WTC11 (cell line): ENCODE data around the gene SLC9A9. TPM values are rescaled to one million over a fixed set of nuclear protein-coding genes. Genes with fewer than 3 reads are reported as not detected.

Source experiments
- ATAC-seq: fragments of 200-7000 bp; cut with Tn5 transposase; 2 replicates; pipeline ENCODE4 v1.10.0; 2021; ENCODE audit warnings: mild to moderate bottlenecking, moderate library complexity
- CTCF ChIA-PET: fragments of 300-600 bp; sonication (Branson Sonifier 250); formaldehyde crosslinking; loops from one replicate; lab custom pipeline; 2021; ENCODE audit warnings: antibody characterized with exemption; lab: Charles Lee
- POLR2A ChIA-PET: fragments of 350-600 bp; sonication (Branson Sonifier 250); formaldehyde crosslinking; loops from one replicate; lab custom pipeline; 2021; ENCODE audit warnings: antibody characterized with exemption; lab: Charles Lee
- DNase-seq: peaks from one replicate; pipeline ENCODE4 v3.0.0; 2021; ENCODE audit warnings: low spot score
- H3K27ac Mint-ChIP-seq: 2 replicates; pipeline ENCODE4 v1.8.0; 2021; ENCODE audit warnings: mixed read lengths
- H3K27me3 Mint-ChIP-seq: 2 replicates; pipeline ENCODE4 v1.8.0; 2021; ENCODE audit warnings: low read depth, mild to moderate bottlenecking, moderate library complexity, mixed read lengths
- H3K36me3 Mint-ChIP-seq: 2 replicates; pipeline ENCODE4 v1.8.0; 2021; ENCODE audit warnings: mixed read lengths
- H3K4me1 Mint-ChIP-seq: 2 replicates; pipeline ENCODE4 v1.8.0; 2022; ENCODE audit warnings: mixed read lengths
- H3K4me3 Mint-ChIP-seq: 2 replicates; pipeline ENCODE4 v1.8.0; 2021; ENCODE audit warnings: mild to moderate bottlenecking, moderate library complexity, mixed read lengths
- H3K9me3 Mint-ChIP-seq: 2 replicates; pipeline ENCODE4 v1.8.0; 2021; ENCODE audit warnings: mixed read lengths
- ELF4 ChIP-seq: sonication (generic); formaldehyde crosslinking; IDR thresholded peaks from 2 replicates; pipeline ENCODE4 v1.8.1; 2022; ENCODE audit warnings: low read depth, mild to moderate bottlenecking, moderate library complexity, missing genetic modification reagents
- FOXJ3 ChIP-seq: sonication (generic); formaldehyde crosslinking; IDR thresholded peaks from 2 replicates; pipeline ENCODE4 v1.9.0; 2021; ENCODE audit warnings: missing genetic modification reagents, mild to moderate bottlenecking, borderline replicate concordance
- FOXK1 ChIP-seq: sonication (generic); formaldehyde crosslinking; IDR thresholded peaks from 2 replicates; pipeline ENCODE4 v1.8.0; 2022; ENCODE audit warnings: mild to moderate bottlenecking, moderate library complexity, missing genetic modification reagents
- JUN ChIP-seq: sonication (generic); formaldehyde crosslinking; IDR thresholded peaks from 2 replicates; pipeline ENCODE4 v1.8.0; 2023; ENCODE audit warnings: mild to moderate bottlenecking, missing genetic modification reagents
- NFYB ChIP-seq: sonication (generic); formaldehyde crosslinking; conservative IDR thresholded peaks from 2 replicates; pipeline ENCODE4 v1.8.0; 2022; ENCODE audit warnings: low read depth, missing genetic modification reagents
- SMAD3 ChIP-seq: sonication (generic); formaldehyde crosslinking; IDR thresholded peaks from 2 replicates; pipeline ENCODE4 v1.8.0; 2022; ENCODE audit warnings: missing genetic modification reagents, mild to moderate bottlenecking, borderline replicate concordance
- TCF7 ChIP-seq: sonication (generic); formaldehyde crosslinking; IDR thresholded peaks from 2 replicates; pipeline ENCODE4 v1.8.0; 2022; ENCODE audit warnings: mild to moderate bottlenecking, low read depth, missing genetic modification reagents, moderate library complexity
- TEAD1 ChIP-seq: sonication (generic); formaldehyde crosslinking; IDR thresholded peaks from 2 replicates; pipeline ENCODE4 v1.8.0; 2022; ENCODE audit warnings: mild to moderate bottlenecking, missing genetic modification reagents
- ZNF416 ChIP-seq: fragments of 250-450 bp; sonication (Bioruptor Pico); IDR thresholded peaks from 2 replicates; pipeline ENCODE4 v1.9.0; 2021; ENCODE audit warnings: mild to moderate bottlenecking, inconsistent platforms
- total RNA-seq: library from RNA; stranded (reverse); gene quantifications from 3 replicates; pipeline ENCODE4 v1.2.3, GENCODE V29; 2021
- TF ChIP-seq, protein P1 (sequence below): fragments of 250-450 bp; sonication (Bioruptor Pico); IDR thresholded peaks from 2 replicates; pipeline ENCODE4 v1.9.0; 2021; ENCODE audit warnings: moderate library complexity, mild to moderate bottlenecking, inconsistent platforms, borderline replicate concordance
- TF ChIP-seq, protein P2 (sequence below): fragments of 250-450 bp; sonication (Bioruptor Pico); conservative IDR thresholded peaks from 2 replicates; pipeline ENCODE4 v1.9.0; 2021; ENCODE audit warnings: mild to moderate bottlenecking
- TF ChIP-seq, protein P3 (sequence below): fragments of 250-450 bp; sonication (Bioruptor Pico); IDR thresholded peaks from 2 replicates; pipeline ENCODE4 v1.9.0; 2021; ENCODE audit warnings: mild to moderate bottlenecking
- TF ChIP-seq, protein P4 (sequence below): sonication (generic); formaldehyde crosslinking; IDR thresholded peaks from 2 replicates; pipeline ENCODE4 v1.8.0; 2022; ENCODE audit warnings: mild to moderate bottlenecking, missing genetic modification reagents
- TF ChIP-seq, protein P5 (sequence below): sonication (generic); formaldehyde crosslinking; IDR thresholded peaks from 2 replicates; pipeline ENCODE4 v1.8.1; 2022; ENCODE audit warnings: missing genetic modification reagents, borderline replicate concordance
- TF ChIP-seq, protein P6 (sequence below): sonication (generic); formaldehyde crosslinking; IDR thresholded peaks from 2 replicates; pipeline ENCODE4 v1.8.0; 2022; ENCODE audit warnings: mild to moderate bottlenecking, missing genetic modification reagents
- TF ChIP-seq, protein P7 (sequence below): sonication (generic); formaldehyde crosslinking; conservative IDR thresholded peaks from 2 replicates; pipeline ENCODE4 v1.8.1; 2022; ENCODE audit warnings: mild to moderate bottlenecking, missing genetic modification reagents

The SLC9A9 gene
- total RNA-seq, 1 experiment from 2014 or later, result 1.2 TPM

DNA sequence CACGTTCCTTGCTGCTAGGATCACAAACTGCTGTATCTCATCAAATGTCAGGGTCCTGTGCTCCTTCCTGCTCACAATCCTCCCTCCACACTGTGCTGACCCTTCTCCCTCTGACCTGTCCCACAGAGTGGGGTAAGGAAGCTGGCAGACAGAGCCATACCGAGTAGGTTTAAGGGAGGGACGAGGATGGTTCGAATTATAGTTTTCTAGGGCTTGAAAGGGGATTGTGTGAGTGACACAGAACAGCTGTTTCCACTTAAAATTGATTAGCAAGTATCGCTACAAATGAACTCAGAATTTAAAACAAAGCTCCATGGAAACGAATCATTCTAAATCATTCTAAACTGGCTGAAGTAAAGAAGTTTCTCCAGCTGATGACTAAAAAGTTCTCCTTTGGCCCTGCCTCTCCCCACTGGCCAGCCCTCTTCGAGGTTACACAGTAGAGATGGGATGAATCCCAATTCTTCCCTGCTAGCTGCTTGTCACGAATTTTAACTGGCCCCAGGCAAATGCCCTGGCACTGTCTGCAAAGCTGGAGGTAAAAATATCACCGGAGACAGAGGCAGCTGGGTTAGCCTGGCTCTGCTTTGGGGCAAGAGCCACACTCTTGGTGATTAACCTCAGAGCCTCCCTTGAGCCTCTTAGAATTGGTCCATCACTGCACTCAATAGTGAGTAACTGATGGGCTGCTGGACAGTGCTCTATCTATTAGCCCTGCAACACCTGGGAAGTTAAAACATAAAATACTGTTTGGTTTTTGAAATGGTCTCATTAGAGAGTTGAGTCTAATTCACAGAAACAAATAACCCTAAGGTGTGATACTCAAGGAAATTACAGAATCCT is 533.8 kb downstream of the SLC9A9 start (continued):
- TF ChIP-seq, protein P1, sequence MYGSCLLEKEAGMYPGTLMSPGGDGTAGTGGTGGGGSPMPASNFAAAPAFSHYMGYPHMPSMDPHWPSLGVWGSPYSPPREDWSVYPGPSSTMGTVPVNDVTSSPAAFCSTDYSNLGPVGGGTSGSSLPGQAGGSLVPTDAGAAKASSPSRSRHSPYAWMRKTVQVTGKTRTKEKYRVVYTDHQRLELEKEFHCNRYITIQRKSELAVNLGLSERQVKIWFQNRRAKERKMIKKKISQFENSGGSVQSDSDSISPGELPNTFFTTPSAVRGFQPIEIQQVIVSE (CRISPR knock-in tag), result no peak
- TF ChIP-seq ELF4 (no peak), NFYB (CRISPR knock-in tag) (no peak)
- TF ChIP-seq, protein P2, sequence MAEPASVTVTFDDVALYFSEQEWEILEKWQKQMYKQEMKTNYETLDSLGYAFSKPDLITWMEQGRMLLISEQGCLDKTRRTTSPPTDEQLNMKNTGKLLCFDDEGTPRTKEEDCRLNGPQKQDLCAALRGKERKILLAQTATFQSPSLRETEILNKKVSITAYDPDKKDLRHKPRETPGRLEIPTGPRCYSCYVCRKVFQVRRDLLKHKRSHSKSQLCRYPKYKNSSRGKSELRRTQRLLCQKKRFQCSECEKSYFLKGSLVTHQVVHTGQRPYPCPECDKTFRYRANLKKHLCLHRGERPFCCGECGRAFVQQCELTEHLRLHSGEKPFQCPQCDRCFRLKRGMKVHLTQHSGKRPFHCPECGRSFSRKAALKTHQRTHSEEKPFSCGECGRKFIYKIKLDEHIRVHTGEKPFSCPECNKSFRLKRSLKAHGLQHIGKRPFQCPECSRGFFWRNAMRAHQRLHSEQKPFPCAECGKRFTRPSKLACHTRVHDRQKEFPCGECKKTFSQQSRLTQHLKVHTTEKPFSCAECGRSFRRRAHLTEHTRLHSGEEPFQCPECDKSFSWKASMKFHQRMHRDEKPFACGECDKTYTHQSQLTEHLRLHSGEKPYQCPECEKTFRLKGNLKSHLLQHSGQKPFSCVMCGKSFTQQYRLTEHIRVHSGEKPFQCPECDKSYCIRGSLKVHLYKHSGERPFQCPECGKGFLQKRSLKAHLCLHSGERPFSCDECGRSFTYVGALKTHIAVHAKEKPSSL (CRISPR knock-in tag), result no peak
- TF ChIP-seq, protein P3, sequence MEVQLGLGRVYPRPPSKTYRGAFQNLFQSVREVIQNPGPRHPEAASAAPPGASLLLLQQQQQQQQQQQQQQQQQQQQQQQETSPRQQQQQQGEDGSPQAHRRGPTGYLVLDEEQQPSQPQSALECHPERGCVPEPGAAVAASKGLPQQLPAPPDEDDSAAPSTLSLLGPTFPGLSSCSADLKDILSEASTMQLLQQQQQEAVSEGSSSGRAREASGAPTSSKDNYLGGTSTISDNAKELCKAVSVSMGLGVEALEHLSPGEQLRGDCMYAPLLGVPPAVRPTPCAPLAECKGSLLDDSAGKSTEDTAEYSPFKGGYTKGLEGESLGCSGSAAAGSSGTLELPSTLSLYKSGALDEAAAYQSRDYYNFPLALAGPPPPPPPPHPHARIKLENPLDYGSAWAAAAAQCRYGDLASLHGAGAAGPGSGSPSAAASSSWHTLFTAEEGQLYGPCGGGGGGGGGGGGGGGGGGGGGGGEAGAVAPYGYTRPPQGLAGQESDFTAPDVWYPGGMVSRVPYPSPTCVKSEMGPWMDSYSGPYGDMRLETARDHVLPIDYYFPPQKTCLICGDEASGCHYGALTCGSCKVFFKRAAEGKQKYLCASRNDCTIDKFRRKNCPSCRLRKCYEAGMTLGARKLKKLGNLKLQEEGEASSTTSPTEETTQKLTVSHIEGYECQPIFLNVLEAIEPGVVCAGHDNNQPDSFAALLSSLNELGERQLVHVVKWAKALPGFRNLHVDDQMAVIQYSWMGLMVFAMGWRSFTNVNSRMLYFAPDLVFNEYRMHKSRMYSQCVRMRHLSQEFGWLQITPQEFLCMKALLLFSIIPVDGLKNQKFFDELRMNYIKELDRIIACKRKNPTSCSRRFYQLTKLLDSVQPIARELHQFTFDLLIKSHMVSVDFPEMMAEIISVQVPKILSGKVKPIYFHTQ, result no peak
- TF ChIP-seq, all 79 proteins: peak for 0

DNA sequence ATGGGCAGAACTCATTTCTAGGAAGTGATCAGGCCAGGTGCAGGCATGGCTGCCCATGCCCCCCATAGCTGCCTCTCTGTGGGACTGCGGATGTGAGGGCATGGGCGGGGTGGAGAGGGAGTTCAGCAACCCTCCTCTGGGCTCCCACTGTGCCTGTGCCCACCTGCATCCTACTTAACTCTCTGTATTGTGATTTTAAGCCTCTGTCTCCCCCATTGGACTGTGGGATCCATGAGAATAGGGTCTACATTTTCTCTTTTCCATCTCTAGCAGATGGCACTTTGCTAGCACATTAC is 534.4 kb downstream of the SLC9A9 start:
- H3K9me3 Mint-ChIP-seq, result peaks cover 1% of the 10 kb centered on the region; the same call in 1 of the 2 replicates
- TF ChIP-seq ZNF416 (CRISPR knock-in tag) (no peak), TCF7 (CRISPR knock-in tag) (no peak), FOXK1 (CRISPR knock-in tag) (no peak), FOXJ3 (no peak), SMAD3 (CRISPR knock-in tag) (no peak), JUN (no peak), TEAD1 (no peak)
- TF ChIP-seq, protein P4, sequence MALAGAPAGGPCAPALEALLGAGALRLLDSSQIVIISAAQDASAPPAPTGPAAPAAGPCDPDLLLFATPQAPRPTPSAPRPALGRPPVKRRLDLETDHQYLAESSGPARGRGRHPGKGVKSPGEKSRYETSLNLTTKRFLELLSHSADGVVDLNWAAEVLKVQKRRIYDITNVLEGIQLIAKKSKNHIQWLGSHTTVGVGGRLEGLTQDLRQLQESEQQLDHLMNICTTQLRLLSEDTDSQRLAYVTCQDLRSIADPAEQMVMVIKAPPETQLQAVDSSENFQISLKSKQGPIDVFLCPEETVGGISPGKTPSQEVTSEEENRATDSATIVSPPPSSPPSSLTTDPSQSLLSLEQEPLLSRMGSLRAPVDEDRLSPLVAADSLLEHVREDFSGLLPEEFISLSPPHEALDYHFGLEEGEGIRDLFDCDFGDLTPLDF, result no peak
- TF ChIP-seq, protein P5, sequence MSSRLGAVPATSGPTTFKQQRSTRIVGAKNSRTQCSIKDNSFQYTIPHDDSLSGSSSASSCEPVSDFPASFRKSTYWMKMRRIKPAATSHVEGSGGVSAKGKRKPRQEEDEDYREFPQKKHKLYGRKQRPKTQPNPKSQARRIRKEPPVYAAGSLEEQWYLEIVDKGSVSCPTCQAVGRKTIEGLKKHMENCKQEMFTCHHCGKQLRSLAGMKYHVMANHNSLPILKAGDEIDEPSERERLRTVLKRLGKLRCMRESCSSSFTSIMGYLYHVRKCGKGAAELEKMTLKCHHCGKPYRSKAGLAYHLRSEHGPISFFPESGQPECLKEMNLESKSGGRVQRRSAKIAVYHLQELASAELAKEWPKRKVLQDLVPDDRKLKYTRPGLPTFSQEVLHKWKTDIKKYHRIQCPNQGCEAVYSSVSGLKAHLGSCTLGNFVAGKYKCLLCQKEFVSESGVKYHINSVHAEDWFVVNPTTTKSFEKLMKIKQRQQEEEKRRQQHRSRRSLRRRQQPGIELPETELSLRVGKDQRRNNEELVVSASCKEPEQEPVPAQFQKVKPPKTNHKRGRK (CRISPR knock-in tag), result no peak
- TF ChIP-seq, protein P6, sequence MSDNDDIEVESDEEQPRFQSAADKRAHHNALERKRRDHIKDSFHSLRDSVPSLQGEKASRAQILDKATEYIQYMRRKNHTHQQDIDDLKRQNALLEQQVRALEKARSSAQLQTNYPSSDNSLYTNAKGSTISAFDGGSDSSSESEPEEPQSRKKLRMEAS (CRISPR knock-in tag), result no peak
- TF ChIP-seq, protein P7, sequence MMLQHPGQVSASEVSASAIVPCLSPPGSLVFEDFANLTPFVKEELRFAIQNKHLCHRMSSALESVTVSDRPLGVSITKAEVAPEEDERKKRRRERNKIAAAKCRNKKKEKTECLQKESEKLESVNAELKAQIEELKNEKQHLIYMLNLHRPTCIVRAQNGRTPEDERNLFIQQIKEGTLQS, result no peak
- DNase-seq (no peak), ATAC-seq (no peak)
- H3K27me3 Mint-ChIP-seq, result no peaks in the 10 kb centered on the region; the same call in 1 of the 2 replicates
- H3K27ac Mint-ChIP-seq, result no peak overlapping the region
- H3K36me3 Mint-ChIP-seq, result no peaks in the 10 kb centered on the region
- POLR2A ChIA-PET, result no interaction called here
- H3K4me1 Mint-ChIP-seq, result peaks cover 5% of the 10 kb centered on the region; the same call in 1 of the 2 replicates
- no peak overlapping the region for H3K4me3 Mint-ChIP-seq
- CTCF ChIA-PET, result interaction anchor here (0.5 kb wide), 1 partner anchor 1912 kb away, joined by 3 read pairs; no protein-coding TSS in a partner anchor
